K562 (cell line): Measurements from ENCODE around the gene SLC1A5. TPM values are rescaled to one million over a fixed set of nuclear protein-coding genes. Genes with fewer than 3 reads are reported as not detected.

Experiments
- BRD9 ChIP-seq: fragments of 450-650 bp; IDR thresholded peaks from 2 replicates; pipeline ENCODE4 v1.6.1; 2018; ENCODE audit warnings: low read depth; ENCODE audit not compliant: partially characterized antibody
- DMBX1 ChIP-seq: fragments of 250-450 bp; sonication (Bioruptor Pico); IDR thresholded peaks from 2 replicates; pipeline ENCODE4 v1.8.0; 2022; ENCODE audit warnings: inconsistent platforms, mild to moderate bottlenecking, moderate library complexity, borderline replicate concordance
- ETV1 ChIP-seq: fragments of 450-650 bp; conservative IDR thresholded peaks from 2 replicates; pipeline ENCODE4 v1.6.1; 2016; ENCODE audit warnings: missing genetic modification characterization, control low read depth, low read depth, missing compliant biosample characterization
- NFATC3 ChIP-seq: fragments of 450-650 bp; IDR thresholded peaks from 2 replicates; pipeline ENCODE4 v1.6.1; 2017; ENCODE audit warnings: mild to moderate bottlenecking
- POLR2G ChIP-seq: fragments of 200-400 bp; formaldehyde crosslinking; IDR thresholded peaks from 2 replicates; pipeline ENCODE4 v1.6.1; 2017; ENCODE audit warnings: low read depth, mild to moderate bottlenecking, antibody characterized with exemption, low read length, moderate library complexity
- ZNF324 ChIP-seq: fragments of 250-450 bp; sonication (Bioruptor Pico); IDR thresholded peaks from 2 replicates; pipeline ENCODE4 v1.4.0; 2020; ENCODE audit warnings: mild to moderate bottlenecking
- ZNF384 ChIP-seq: IDR thresholded peaks from 2 replicates; pipeline ENCODE4 v1.6.1; 2012; ENCODE audit warnings: low read depth, low read length, improper control_type of control experiment
- ZZZ3 ChIP-seq: fragments of 450-650 bp; IDR thresholded peaks from 2 replicates; pipeline ENCODE4 v1.6.1; 2016; ENCODE audit warnings: antibody characterized with exemption, mild to moderate bottlenecking, moderate library complexity
- polyA plus RNA-seq, 8 experiments: library from polyadenylated mRNA; depleted of rRNA in 4 of 8; stranded (reverse) in 5 of 8; unstranded in 3 of 8; fragments of >200 nt; fragmentation: Nextera tagmentation in 2 of 8; fragmentation: Illumina TruSeq in 1 of 8; extraction: Ambion mirVana in 2 of 8; extraction: Trizol in 1 of 8; gene quantifications; 2 replicates each; pipeline versions ENCODE4 v1.2.1 to v1.2.3, GENCODE V29; 2011 to 2014; ENCODE audit warnings: inconsistent platforms in 1 of 8, missing spikeins in 1 of 8
- total RNA-seq, 7 experiments: library from RNA; depleted of rRNA in 6 of 7; stranded (reverse); fragments of >200 nt in 6 of 7; fragmentation: Illumina TruSeq in 2 of 7; extraction: Trizol in 2 of 7; gene quantifications; 2 replicates each; pipeline versions ENCODE4 v1.2.1 to v1.2.3, GENCODE V29; 2011 to 2021; ENCODE audit warnings: low replicate concordance in 1 of 7
- TF ChIP-seq, protein P1 (sequence below), 3 experiments: IDR thresholded peaks in 2 of 3; conservative IDR thresholded peaks in 1 of 3; 2 replicates each; pipeline ENCODE4 v1.5.1; 2011 to 2012; ENCODE audit warnings: low read length in 3 of 3, mild to moderate bottlenecking in 3 of 3, control low read depth in 2 of 3, improper control_type of control experiment in 1 of 3, inconsistent platforms in 1 of 3, low read depth in 1 of 3, mixed read lengths in 1 of 3, moderate library complexity in 1 of 3; ENCODE audit not compliant: insufficient read depth in 2 of 3
- TF ChIP-seq, protein P2 (sequence below): fragments of 250-450 bp; sonication (Bioruptor Pico); IDR thresholded peaks from 2 replicates; pipeline ENCODE4 v1.6.1; 2021; ENCODE audit warnings: mild to moderate bottlenecking
- TF ChIP-seq, protein P3 (sequence below): fragments of 250-450 bp; sonication (Bioruptor Pico); IDR thresholded peaks from 2 replicates; pipeline ENCODE4 v1.5.0; 2021

Gene SLC1A5
- total and polyA plus RNA-seq, 9 of the 15 experiments (the other 6 are each of a cell fraction or from before 2014, with no cell fraction given): 31.2 to 417 (median 134) TPM

DNA sequence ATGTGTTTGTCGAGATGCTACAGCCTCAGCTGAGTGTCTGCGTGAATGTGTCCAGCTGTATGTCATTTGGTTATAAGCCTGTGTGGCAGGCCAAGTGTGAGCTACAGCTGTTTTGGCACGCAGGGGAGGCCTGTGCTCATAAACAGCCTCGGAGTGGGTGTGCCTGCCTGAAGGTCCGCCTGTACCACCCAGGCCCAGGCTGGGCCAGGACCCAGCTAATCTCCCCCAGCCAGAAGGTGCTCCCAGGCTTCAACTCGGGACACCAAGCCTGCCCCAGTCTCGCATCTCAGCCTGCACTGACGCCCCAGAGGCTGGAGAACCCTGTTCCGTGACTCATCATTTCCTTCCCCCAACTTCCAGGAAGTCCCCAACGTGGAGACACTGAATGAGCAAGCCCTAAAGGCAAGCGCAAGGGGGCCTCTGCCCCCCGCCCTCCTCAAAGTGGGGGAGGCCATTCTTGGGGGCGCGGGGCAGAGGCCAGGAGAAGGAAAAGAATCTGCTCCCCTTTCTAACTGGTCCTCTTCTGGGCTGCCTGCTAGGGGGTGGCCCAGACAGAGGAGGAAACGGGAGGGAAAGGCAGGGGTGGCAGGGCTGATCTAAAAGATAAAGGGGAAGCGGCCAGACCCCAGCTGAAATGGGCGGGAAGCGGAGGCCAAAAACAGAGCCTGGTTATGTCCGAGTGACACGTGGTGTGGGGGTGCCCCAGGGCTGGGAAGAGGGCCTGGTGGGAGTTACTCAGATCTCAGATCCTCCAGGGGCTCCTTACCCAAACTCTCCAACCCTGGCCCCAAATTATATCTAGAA lies 2.0 kb downstream of the SLC1A5 start (continued):
- no peak for TF ChIP-seq ZZZ3
- TF ChIP-seq NFATC3: peak; percentile 85
- TF ChIP-seq, protein P1, sequence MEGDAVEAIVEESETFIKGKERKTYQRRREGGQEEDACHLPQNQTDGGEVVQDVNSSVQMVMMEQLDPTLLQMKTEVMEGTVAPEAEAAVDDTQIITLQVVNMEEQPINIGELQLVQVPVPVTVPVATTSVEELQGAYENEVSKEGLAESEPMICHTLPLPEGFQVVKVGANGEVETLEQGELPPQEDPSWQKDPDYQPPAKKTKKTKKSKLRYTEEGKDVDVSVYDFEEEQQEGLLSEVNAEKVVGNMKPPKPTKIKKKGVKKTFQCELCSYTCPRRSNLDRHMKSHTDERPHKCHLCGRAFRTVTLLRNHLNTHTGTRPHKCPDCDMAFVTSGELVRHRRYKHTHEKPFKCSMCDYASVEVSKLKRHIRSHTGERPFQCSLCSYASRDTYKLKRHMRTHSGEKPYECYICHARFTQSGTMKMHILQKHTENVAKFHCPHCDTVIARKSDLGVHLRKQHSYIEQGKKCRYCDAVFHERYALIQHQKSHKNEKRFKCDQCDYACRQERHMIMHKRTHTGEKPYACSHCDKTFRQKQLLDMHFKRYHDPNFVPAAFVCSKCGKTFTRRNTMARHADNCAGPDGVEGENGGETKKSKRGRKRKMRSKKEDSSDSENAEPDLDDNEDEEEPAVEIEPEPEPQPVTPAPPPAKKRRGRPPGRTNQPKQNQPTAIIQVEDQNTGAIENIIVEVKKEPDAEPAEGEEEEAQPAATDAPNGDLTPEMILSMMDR (IDR thresholded peaks at IDR 0.05 in 2 of 3, conservative IDR thresholded peaks at IDR 0.05 in 1 of 3; ENCODE audit: insufficient read depth in 2 of 3, low read depth in 1 of 3, low read length in 3 of 3): 0 out of 6 replicates have a peak, but pooled peaks of 1 of the 3 experiments have one; percentile 19
- peak; percentile 42; the same call in 1 of the 2 replicates for TF ChIP-seq DMBX1 (CRISPR knock-in tag)
- TF ChIP-seq, protein P2, sequence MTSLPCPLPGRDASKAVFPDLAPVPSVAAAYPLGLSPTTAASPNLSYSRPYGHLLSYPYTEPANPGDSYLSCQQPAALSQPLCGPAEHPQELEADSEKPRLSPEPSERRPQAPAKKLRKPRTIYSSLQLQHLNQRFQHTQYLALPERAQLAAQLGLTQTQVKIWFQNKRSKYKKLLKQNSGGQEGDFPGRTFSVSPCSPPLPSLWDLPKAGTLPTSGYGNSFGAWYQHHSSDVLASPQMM (CRISPR knock-in tag): no peak
- TF ChIP-seq ETV1 (tag): peak; percentile 69
- peak; percentile 10; the same call in 1 of the 2 replicates for TF ChIP-seq ZNF384
- TF ChIP-seq ZNF324 (CRISPR knock-in tag): no peak
- peak; percentile 91 for TF ChIP-seq POLR2G
- TF ChIP-seq BRD9: peak; percentile 62
- TF ChIP-seq, protein P3, sequence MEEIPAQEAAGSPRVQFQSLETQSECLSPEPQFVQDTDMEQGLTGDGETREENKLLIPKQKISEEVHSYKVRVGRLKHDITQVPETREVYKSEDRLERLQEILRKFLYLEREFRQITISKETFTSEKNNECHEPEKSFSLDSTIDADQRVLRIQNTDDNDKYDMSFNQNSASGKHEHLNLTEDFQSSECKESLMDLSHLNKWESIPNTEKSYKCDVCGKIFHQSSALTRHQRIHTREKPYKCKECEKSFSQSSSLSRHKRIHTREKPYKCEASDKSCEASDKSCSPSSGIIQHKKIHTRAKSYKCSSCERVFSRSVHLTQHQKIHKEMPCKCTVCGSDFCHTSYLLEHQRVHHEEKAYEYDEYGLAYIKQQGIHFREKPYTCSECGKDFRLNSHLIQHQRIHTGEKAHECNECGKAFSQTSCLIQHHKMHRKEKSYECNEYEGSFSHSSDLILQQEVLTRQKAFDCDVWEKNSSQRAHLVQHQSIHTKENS: no peak
